CD14-positive monocyte (primary cell): ENCODE measurements around the gene NPAS2. TPM values are rescaled to one million over a fixed set of nuclear protein-coding genes. Genes with fewer than 3 reads are reported as not detected.

Source experiments
- DNase-seq, 3 donors: peaks; one replicate each; pipeline ENCODE4 v3.0.0-alpha.2; 2011 to 2022
- H2AFZ ChIP-seq: 2 replicates; pipeline ENCODE4 v1.6.0; 2012; ENCODE audit warnings: mild to moderate bottlenecking, low read depth, low read length, inconsistent platforms; ENCODE audit not compliant: insufficient read depth, poor library complexity, severe bottlenecking
- H3K27ac ChIP-seq, 2 donors: 1 replicate in 1 of 2; 2 replicates in 1 of 2; pipeline ENCODE4 v1.5.1; 2012 to 2013; ENCODE audit warnings: low read length in 2 of 2, control low read depth in 1 of 2, inconsistent platforms in 1 of 2, low read depth in 1 of 2, mild to moderate bottlenecking in 1 of 2
- H3K27me3 ChIP-seq, 2 donors: one replicate each; pipeline versions ENCODE4 v1.6.0 to v1.6.1; 2011 to 2013; ENCODE audit warnings: low read length in 2 of 2; ENCODE audit not compliant: control insufficient read depth in 2 of 2, insufficient read depth in 2 of 2
- H3K36me3 ChIP-seq, 2 donors: replicated peaks in 1 of 2; 1 replicate in 1 of 2; 2 replicates in 1 of 2; pipeline versions ENCODE4 v1.5.1 to v1.6.1; 2012 to 2013; ENCODE audit warnings: low read length in 2 of 2, control low read depth in 1 of 2, inconsistent platforms in 1 of 2, mild to moderate bottlenecking in 1 of 2; ENCODE audit not compliant: insufficient read depth in 2 of 2, control insufficient read depth in 1 of 2
- H3K4me1 ChIP-seq, 2 donors: 1 replicate in 1 of 2; 2 replicates in 1 of 2; pipeline versions ENCODE4 v1.5.1 to v1.6.1; 2012 to 2013; ENCODE audit warnings: low read length in 2 of 2, control low read depth in 1 of 2, inconsistent platforms in 1 of 2, mild to moderate bottlenecking in 1 of 2, moderate library complexity in 1 of 2; ENCODE audit not compliant: insufficient read depth in 2 of 2, control insufficient read depth in 1 of 2
- H3K4me2 ChIP-seq: replicated peaks from 2 replicates; pipeline ENCODE3; 2012; ENCODE audit warnings: low read length, moderate library complexity, mild to moderate bottlenecking; ENCODE audit not compliant: poor library complexity, severe bottlenecking; ENCODE audit errors: extremely low read depth
- H3K4me3 ChIP-seq, 3 experiments: fragments of 200-600 bp in 1 of 3; sonication (generic) in 1 of 3; replicated peaks in 1 of 3; 1 replicate in 2 of 3; 2 replicates in 1 of 3; pipeline ENCODE4 v1.5.1; 2011 to 2013; ENCODE audit warnings: low read length in 3 of 3, mild to moderate bottlenecking in 3 of 3, control low read depth in 2 of 3, low read depth in 2 of 3, inconsistent platforms in 1 of 3, moderate library complexity in 1 of 3
- H3K79me2 ChIP-seq: 2 replicates; pipeline ENCODE4 v1.6.0; 2012; ENCODE audit warnings: mild to moderate bottlenecking, control low read depth, inconsistent platforms, low read length, moderate library complexity; ENCODE audit not compliant: insufficient read depth
- H3K9ac ChIP-seq: 2 replicates; pipeline ENCODE4 v1.6.0; 2017; ENCODE audit warnings: low read length, mild to moderate bottlenecking; ENCODE audit not compliant: insufficient read depth, poor library complexity, severe bottlenecking
- H3K9me3 ChIP-seq, 2 donors: replicated peaks in 1 of 2; 1 replicate in 1 of 2; 2 replicates in 1 of 2; pipeline versions ENCODE4 v1.5.1 to v1.6.1; 2012 to 2013; ENCODE audit warnings: low read length in 2 of 2, control low read depth in 1 of 2; ENCODE audit not compliant: control insufficient read depth in 1 of 2, insufficient read depth in 1 of 2
- H4K20me1 ChIP-seq: 2 replicates; pipeline ENCODE4 v1.6.0; 2012; ENCODE audit warnings: mild to moderate bottlenecking, low read length, control low read depth, moderate library complexity; ENCODE audit not compliant: insufficient read depth
- H3K27ac Mint-ChIP-seq, 7 donors: one replicate each; pipeline ENCODE4 v1.8.0; 2020; ENCODE audit warnings: mild to moderate bottlenecking in 7 of 7, mixed read lengths in 7 of 7, moderate library complexity in 6 of 7, inconsistent platforms in 2 of 7
- H3K27me3 Mint-ChIP-seq, 3 donors: one replicate each; pipeline ENCODE4 v1.8.0; 2021 to 2022; ENCODE audit warnings: low read depth in 3 of 3, mild to moderate bottlenecking in 3 of 3, mixed read lengths in 3 of 3, moderate library complexity in 3 of 3, inconsistent platforms in 1 of 3
- H3K36me3 Mint-ChIP-seq, 2 donors: one replicate each; pipeline ENCODE4 v1.8.0; 2020; ENCODE audit warnings: mixed read lengths in 2 of 2, inconsistent platforms in 1 of 2, mild to moderate bottlenecking in 1 of 2
- H3K4me1 Mint-ChIP-seq: one replicate; pipeline ENCODE4 v1.8.0; 2020; ENCODE audit warnings: mild to moderate bottlenecking, mixed read lengths
- H3K4me3 Mint-ChIP-seq, 2 donors: one replicate each; pipeline ENCODE4 v1.8.0; 2020; ENCODE audit warnings: mild to moderate bottlenecking in 2 of 2, mixed read lengths in 2 of 2, moderate library complexity in 1 of 2
- H3K9me3 Mint-ChIP-seq, 7 donors: one replicate each; pipeline ENCODE4 v1.8.0; 2020 to 2022; ENCODE audit warnings: mixed read lengths in 7 of 7, mild to moderate bottlenecking in 6 of 7, moderate library complexity in 6 of 7, inconsistent platforms in 2 of 7
- CTCF ChIP-seq: fragments of 200-600 bp; IDR thresholded peaks from one replicate; pipeline ENCODE4 v1.8.0; 2022; ENCODE audit warnings: antibody characterized with exemption, mild to moderate bottlenecking
- WGBS: methylation state at CpG from one replicate; pipeline ENCODE4 v1.1.5; 2013; ENCODE audit warnings: missing lambda C conversion rate; ENCODE audit not compliant: insufficient coverage; 5-methylcytosine and 5-hydroxymethylcytosine counted together
- intact Hi-C, 2 donors: fragments of 100-400 bp; cut with micrococcal nuclease; formaldehyde crosslinking; loops; one replicate each; pipeline versions ENCODE4 v1.15.0 to v1.15.1; 2023
- polyA plus RNA-seq, 3 donors: library from polyadenylated mRNA; depleted of rRNA in 1 of 3; unstranded in 2 of 3; stranded (reverse) in 1 of 3; fragments of 300-500 nt in 2 of 3; fragments of >200 nt in 1 of 3; fragmentation: Illumina TruSeq in 2 of 3; gene quantifications; 1 replicate in 2 of 3; 2 replicates in 1 of 3; pipeline ENCODE4 v1.2.3, GENCODE V29; 2012 to 2021

Gene NPAS2
- polyA plus RNA-seq, 3 donors: not detected

- Mint-ChIP-seq H3K36me3 (no peaks in the 10 kb centered on the region), H3K4me1 (no peaks in the 10 kb centered on the region), H3K27ac (peak overlapping the region in 1 of 7 donors; percentile 41), H3K27me3 (peaks cover 3 to 11% (median 6%) of the 10 kb centered on the region in 3 donors), H3K9me3 (no peaks in the 10 kb centered on the region), H3K4me3 (no peak overlapping the region)
- TF ChIP-seq CTCF: no peak
- DNase-seq: no peak
- 98% methylated on average over 12 of the region's 12 CpGs for WGBS
- Histone ChIP-seq H3K9ac (no peak overlapping the region), H3K79me2 (no peaks in the 10 kb centered on the region), H3K4me1 (no peaks in the 10 kb centered on the region), H2AFZ (no peak overlapping the region), H3K4me3 (no peak overlapping the region), H3K36me3 (no peaks in the 10 kb centered on the region), H3K27ac (no peak overlapping the region), H3K4me2 (no peak overlapping the region), H3K27me3 (peaks cover 0 to 2% of the 10 kb centered on the region in 2 donors), H3K9me3 (no peaks in the 10 kb centered on the region), H4K20me1 (no peaks in the 10 kb centered on the region)
- intact Hi-C loops: no loop called here
Measured at GRCh38 chr2:100962366-100963025, 142.6 kb downstream of the NPAS2 start.

DNA sequence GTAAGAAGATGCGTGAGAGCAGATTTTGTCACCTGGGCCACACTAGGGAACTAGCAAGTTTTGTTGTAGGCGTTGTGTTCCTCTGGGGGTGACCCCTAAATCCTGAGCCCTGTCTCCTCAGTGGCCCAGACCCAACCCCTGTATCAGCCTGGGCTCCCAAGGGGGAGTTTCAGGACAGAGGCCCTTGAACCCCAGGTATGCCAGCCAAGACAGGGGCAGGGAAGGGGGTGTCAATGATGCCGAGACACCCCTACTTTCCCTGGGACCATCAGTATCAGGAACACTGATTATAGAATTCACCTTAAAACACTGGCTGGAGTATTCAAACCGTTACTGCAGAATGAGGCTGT is 143.1 kb downstream of the NPAS2 start:
- intact Hi-C loops: no loop called here
- Histone ChIP-seq H3K9me3 (no peaks in the 10 kb centered on the region), H3K4me2 (no peak overlapping the region), H3K4me1 (no peaks in the 10 kb centered on the region), H3K27ac (no peak overlapping the region), H3K79me2 (no peaks in the 10 kb centered on the region), H3K9ac (no peak overlapping the region), H3K4me3 (no peak overlapping the region), H3K36me3 (no peaks in the 10 kb centered on the region), H3K27me3 (peaks cover 0 to 2% of the 10 kb centered on the region in 2 donors), H4K20me1 (no peaks in the 10 kb centered on the region), H2AFZ (no peak overlapping the region)
- H3K27me3 Mint-ChIP-seq: peaks cover 3 to 11% (median 7%) of the 10 kb centered on the region in 3 donors
- no peak overlapping the region for H3K4me3 Mint-ChIP-seq
- H3K36me3 Mint-ChIP-seq: no peaks in the 10 kb centered on the region
- DNase-seq: no peak
- WGBS: 100% methylated on average over 2 of the region's 4 CpGs
- no peaks in the 10 kb centered on the region for H3K4me1 Mint-ChIP-seq
- TF ChIP-seq CTCF: no peak
- H3K9me3 Mint-ChIP-seq: no peaks in the 10 kb centered on the region
- peak overlapping the region in 1 of 7 donors; percentile 41 for H3K27ac Mint-ChIP-seq
